BJ (cell line): Measurements from ENCODE around the gene PREP. TPM values are rescaled to one million over a fixed set of nuclear protein-coding genes. Genes with fewer than 3 reads are reported as not detected.

Experiments
- CTCF ChIA-PET: fragments of 350-600 bp; formaldehyde crosslinking; extraction: SDS; loops from one replicate; lab custom pipeline; 2021; ENCODE audit warnings: antibody characterized with exemption, inconsistent platforms; lab: Yijun Ruan, JAX
- POLR2A ChIA-PET: fragments of 300-600 bp; sonication (Branson Sonifier 250); formaldehyde crosslinking; extraction: SDS; loops from one replicate; lab custom pipeline; 2021; ENCODE audit warnings: antibody characterized with exemption; lab: Charles Lee
- DNase-seq: peaks from one replicate; pipeline ENCODE4 v3.0.0-alpha.2; 2011; ENCODE audit warnings: low read depth
- H3K27me3 ChIP-seq: 2 replicates; pipeline ENCODE4 v1.6.0; 2011; ENCODE audit warnings: low read length; ENCODE audit not compliant: control insufficient read depth, insufficient read depth
- H3K36me3 ChIP-seq: 2 replicates; pipeline ENCODE4 v1.5.1; 2011; ENCODE audit warnings: low read length; ENCODE audit not compliant: control insufficient read depth, insufficient read depth
- H3K4me3 ChIP-seq: 2 replicates; pipeline ENCODE4 v1.5.1; 2011; ENCODE audit warnings: low read depth, mild to moderate bottlenecking, control low read depth, low read length
- polyA plus RNA-seq: library from polyadenylated mRNA; depleted of rRNA; stranded (reverse); fragments of >200 nt; gene quantifications from 2 replicates; pipeline ENCODE4 v1.2.3, GENCODE V29; 2011
- TF ChIP-seq, protein P1 (sequence below): IDR thresholded peaks from 2 replicates; pipeline ENCODE4 v1.5.1; 2011; ENCODE audit warnings: low read depth, mild to moderate bottlenecking, control low read depth, inconsistent platforms, low read length, moderate library complexity; ENCODE audit not compliant: insufficient read depth

Gene PREP
- polyA plus RNA-seq, 1 experiment, result 10.8 TPM

DNA sequence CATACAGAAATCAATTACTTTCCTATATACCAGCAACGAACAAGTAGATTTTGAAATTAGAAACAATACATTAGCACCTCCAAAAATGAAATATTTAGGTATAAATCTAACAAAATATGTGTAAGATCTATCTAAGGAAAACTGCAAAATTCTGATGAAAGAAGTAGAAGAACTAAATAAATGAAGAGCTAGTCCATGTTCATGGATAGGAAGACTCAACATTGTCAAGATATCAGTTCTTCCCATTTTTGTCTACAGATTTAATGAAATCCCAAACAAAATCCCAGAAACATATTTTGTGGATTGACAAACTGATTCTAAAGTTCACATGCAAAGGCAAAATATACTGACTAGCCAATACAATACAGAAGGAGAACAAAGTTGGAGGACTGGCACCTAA, 33.7 kb downstream of the PREP start:
- no peak overlapping the region for H3K4me3 ChIP-seq
- peaks cover 2% of the 10 kb centered on the region for H3K36me3 ChIP-seq
- POLR2A ChIA-PET, result no interaction called here
- CTCF ChIA-PET, result no interaction called here
- no peak for DNase-seq
- TF ChIP-seq, protein P1, sequence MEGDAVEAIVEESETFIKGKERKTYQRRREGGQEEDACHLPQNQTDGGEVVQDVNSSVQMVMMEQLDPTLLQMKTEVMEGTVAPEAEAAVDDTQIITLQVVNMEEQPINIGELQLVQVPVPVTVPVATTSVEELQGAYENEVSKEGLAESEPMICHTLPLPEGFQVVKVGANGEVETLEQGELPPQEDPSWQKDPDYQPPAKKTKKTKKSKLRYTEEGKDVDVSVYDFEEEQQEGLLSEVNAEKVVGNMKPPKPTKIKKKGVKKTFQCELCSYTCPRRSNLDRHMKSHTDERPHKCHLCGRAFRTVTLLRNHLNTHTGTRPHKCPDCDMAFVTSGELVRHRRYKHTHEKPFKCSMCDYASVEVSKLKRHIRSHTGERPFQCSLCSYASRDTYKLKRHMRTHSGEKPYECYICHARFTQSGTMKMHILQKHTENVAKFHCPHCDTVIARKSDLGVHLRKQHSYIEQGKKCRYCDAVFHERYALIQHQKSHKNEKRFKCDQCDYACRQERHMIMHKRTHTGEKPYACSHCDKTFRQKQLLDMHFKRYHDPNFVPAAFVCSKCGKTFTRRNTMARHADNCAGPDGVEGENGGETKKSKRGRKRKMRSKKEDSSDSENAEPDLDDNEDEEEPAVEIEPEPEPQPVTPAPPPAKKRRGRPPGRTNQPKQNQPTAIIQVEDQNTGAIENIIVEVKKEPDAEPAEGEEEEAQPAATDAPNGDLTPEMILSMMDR, result no peak
- H3K27me3 ChIP-seq, result no peaks in the 10 kb centered on the region

DNA sequence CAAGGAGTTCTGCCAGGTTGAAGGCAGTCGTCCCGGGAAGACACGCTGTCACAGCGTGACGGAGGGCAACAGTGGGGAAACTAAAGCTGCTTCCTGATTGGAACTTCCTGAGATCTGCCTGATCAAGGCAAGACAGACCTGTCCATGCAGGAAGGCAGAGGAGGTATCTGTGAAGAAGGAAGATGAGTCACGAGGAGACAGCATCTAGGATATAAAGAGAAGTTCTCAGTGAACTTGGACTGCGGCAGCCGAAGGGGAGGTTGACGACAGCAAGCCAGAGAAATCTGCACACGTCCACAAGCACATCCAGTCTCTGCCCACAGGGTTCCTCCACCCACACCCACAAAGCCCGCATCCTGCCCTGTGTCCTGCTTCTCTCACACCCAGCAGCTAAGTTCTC, 38.6 kb downstream of the PREP start:
- CTCF ChIA-PET, result interaction anchor here (1.0 to 4.6 kb wide), 11 partner anchors 9 to 286 kb away, joined by 3 to 72 read pairs (median 7); a partner anchor contains a TSS
- TF ChIP-seq, protein P1, result no peak
- Histone ChIP-seq H3K27me3 (no peaks in the 10 kb centered on the region), H3K4me3 (no peak overlapping the region), H3K36me3 (no peaks in the 10 kb centered on the region)
- POLR2A ChIA-PET, result no interaction called here
- DNase-seq, result no peak

DNA sequence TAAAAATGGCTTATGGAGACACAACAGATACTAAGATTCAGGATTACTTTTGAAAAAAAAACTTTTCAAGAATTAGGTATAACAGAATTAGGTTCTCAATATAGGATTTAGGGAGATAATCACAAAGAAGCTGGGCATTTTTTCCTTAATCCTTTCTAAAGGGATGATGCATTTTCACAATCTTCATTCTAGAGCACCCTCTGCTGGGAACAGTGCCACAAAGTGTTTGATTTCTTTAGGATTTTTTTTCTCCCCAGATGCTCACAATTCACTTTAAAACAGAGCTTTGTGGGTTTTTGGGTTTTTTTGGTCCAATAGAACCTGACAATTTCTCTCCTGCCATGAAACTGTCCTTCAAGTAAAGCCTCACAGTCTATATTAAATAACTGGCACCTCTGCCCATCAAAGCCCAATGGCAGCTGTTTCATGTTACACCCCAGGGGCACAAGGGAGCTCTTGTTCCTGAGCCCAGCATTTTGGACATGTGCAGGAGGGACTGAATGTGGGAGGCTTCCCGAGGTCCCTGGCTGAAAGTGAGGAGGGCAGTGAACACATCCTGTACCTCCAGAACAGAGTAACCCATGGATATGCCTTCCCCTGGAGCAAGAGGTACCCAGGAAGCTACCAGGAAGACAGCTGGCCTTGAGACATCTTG, 39.7 kb downstream of the PREP start:
- Histone ChIP-seq H3K27me3 (no peaks in the 10 kb centered on the region), H3K4me3 (no peak overlapping the region), H3K36me3 (no peaks in the 10 kb centered on the region)
- ChIA-PET POLR2A (no interaction called here), CTCF (interaction anchor here (0.6 to 4.6 kb wide), 21 partner anchors 10 to 611 kb away, joined by 3 to 72 read pairs (median 5); a partner anchor contains a TSS)
- no peak for DNase-seq
- TF ChIP-seq, protein P1, result peak; percentile 42

DNA sequence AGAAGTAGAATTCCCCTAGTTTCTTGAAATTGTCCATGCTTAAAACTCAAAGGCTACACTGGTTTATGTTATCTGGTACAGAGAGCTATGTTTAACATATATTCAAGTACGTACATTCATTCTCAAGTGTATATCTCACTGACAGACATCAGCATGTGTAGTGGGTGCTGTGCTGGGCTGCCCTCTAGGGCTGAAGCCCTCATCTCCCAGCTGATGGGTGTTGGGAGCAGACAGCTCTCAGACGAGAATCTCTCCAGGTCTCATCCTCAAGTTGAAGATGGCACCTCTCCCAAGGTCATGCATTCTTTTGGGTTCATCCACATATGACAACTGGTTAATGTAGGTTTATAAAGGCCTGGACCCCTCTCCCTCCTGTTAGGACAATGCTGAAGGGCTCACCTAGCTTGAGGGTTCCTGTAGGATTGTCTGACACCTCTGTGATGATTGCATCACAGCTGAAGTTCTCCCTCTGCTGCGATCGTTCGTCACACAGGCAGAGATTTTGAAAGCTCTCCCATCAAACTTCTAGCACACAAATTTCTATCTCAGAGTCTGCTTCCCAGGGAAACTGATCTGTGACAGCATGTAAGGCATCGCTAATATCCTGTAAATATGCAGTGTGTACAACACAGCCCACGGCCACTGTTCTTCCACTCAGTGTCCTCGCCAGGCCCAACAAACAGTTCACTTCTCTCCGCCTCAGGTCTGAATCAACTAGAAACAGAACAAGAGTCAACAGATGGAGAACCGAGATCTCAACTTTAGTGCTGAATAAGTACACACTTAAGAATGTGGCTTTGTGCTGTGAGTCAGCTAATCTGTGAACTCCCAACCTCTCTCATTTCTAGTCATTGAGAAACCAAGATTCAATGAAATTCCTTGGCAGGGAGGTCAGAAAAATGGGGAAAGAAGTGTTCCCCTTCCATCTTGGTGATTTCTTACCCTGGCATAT, 43.2 kb downstream of the PREP start:
- Histone ChIP-seq H3K27me3 (no peaks in the 10 kb centered on the region), H3K4me3 (no peak overlapping the region), H3K36me3 (no peaks in the 10 kb centered on the region)
- DNase-seq, result peak; percentile 69
- ChIA-PET POLR2A (no interaction called here), CTCF (interaction anchor here (0.6 to 1.7 kb wide), 5 partner anchors 8 to 364 kb away, joined by 3 to 11 read pairs (median 3); partner anchors contain the start of gene PREP)
- TF ChIP-seq, protein P1, result no peak

DNA sequence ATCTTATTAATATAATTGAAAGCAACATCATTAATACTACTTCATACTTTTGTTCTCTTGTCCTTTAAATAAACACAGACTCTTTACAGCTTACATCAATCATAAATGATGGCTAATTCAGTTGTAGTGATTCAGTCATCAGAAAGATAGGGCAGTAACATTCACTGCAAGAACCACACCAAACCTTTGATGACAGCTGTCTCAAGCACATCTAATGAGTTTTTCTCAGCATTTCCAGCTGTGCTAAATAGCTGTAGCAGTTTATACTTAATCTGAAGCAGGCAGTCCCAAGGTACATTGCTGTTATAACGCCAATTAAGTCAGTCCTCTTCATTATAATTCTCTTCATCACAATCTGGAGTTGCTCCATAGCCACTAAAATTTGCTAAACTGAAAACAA, 45.7 kb downstream of the PREP start:
- POLR2A ChIA-PET, result no interaction called here
- DNase-seq, result no peak
- no peak overlapping the region for H3K4me3 ChIP-seq
- H3K27me3 ChIP-seq, result no peaks in the 10 kb centered on the region
- TF ChIP-seq, protein P1, result no peak
- H3K36me3 ChIP-seq, result peaks cover 2% of the 10 kb centered on the region
- CTCF ChIA-PET, result interaction anchor here (0.6 to 1.1 kb wide), 2 partner anchors 46 to 769 kb away, joined by 3 to 4 read pairs; partner anchors contain the start of gene PREP
